ENCODE measurements around the gene TFCP2L1. TPM values are rescaled to one million over a fixed set of nuclear protein-coding genes. Genes with fewer than 3 reads are reported as not detected.
"Not testable (repeated sequence)": the region's sequence is repeated elsewhere in the genome, so short reads cannot be mapped to it uniquely, and the experiment has no call there.

The TFCP2L1 gene
- total RNA-seq, 4 donors from 2014 or later: 0.39 to 1.6 (median 0.46) TPM

GRCh38 chr2:121234144-121234543, 50.9 kb downstream of the TFCP2L1 start:
- Histone ChIP-seq H3K4me1 (peaks cover 0 to 7% (median 0%) of the 10 kb centered on the region in 4 donors), H3K4me3 (no peak overlapping the region), H3K36me3 (no peaks in the 10 kb centered on the region), H3K27me3 (peaks cover 0 to 37% (median 0%) of the 10 kb centered on the region in 4 donors), H3K27ac (replicated peaks in 1 of 4) (no peak overlapping the region), H3K9me3 (no peaks in the 10 kb centered on the region)
- TF ChIP-seq POLR2A (IDR thresholded peaks at IDR 0.05; ENCODE audit: low read depth) (no peak), EP300 (IDR thresholded peaks at IDR 0.05) (no peak), POLR2AphosphoS5 (IDR thresholded peaks at IDR 0.05) (no peak)
- TF ChIP-seq, protein P1, sequence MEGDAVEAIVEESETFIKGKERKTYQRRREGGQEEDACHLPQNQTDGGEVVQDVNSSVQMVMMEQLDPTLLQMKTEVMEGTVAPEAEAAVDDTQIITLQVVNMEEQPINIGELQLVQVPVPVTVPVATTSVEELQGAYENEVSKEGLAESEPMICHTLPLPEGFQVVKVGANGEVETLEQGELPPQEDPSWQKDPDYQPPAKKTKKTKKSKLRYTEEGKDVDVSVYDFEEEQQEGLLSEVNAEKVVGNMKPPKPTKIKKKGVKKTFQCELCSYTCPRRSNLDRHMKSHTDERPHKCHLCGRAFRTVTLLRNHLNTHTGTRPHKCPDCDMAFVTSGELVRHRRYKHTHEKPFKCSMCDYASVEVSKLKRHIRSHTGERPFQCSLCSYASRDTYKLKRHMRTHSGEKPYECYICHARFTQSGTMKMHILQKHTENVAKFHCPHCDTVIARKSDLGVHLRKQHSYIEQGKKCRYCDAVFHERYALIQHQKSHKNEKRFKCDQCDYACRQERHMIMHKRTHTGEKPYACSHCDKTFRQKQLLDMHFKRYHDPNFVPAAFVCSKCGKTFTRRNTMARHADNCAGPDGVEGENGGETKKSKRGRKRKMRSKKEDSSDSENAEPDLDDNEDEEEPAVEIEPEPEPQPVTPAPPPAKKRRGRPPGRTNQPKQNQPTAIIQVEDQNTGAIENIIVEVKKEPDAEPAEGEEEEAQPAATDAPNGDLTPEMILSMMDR (IDR thresholded peaks at IDR 0.05): no peak
- 56% methylated on average over 7 of the region's 7 CpGs for WGBS
- intact Hi-C loops (cut with DNase I): no loop called here
- no peak for DNase-seq (ENCODE audit: extremely low spot score)

DNA sequence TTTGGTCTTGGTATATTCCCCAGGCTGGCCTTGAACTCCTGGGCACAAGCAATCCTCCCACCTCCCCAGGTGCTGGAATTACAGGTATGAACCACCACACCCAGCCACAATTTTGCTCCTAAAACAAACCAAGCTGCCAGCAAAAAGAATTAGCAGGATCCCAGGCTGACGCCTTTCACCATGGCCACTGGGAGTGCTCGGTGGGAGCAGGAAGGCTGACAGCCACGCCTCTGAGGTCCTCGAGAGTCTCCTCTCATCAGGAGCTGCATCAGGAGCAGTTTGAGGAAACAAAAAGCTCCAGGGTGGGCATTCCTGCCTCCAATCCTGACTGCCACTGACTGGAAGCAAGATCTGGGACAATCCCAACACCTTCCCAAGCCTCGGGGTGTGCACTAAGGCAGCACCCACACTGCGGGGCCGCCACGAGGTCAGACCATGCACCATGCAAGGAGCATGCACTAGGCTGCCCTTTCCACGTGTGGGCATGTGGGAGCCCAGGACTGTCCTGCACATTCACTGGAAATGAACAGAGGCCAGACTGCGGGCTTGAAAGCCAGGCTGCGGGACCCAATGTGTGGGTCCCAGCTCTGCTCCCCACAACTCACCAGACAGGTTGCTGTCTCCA, 51.4 kb downstream of the TFCP2L1 start:
- Histone ChIP-seq H3K27me3 (peaks cover 0 to 33% (median 0%) of the 10 kb centered on the region in 4 donors), H3K4me3 (no peak overlapping the region), H3K9me3 (no peaks in the 10 kb centered on the region), H3K4me1 (peaks cover 0 to 7% (median 0%) of the 10 kb centered on the region in 4 donors), H3K36me3 (no peaks in the 10 kb centered on the region), H3K27ac (replicated peaks in 1 of 4) (no peak overlapping the region)
- TF ChIP-seq EP300 (IDR thresholded peaks at IDR 0.05): no peak
- TF ChIP-seq POLR2AphosphoS5 (IDR thresholded peaks at IDR 0.05): no peak
- TF ChIP-seq, protein P1 (IDR thresholded peaks at IDR 0.05): no peak
- no peak for TF ChIP-seq POLR2A (IDR thresholded peaks at IDR 0.05; ENCODE audit: low read depth)
- intact Hi-C loops (cut with DNase I): no loop called here
- no peak for DNase-seq (ENCODE audit: extremely low spot score)
- WGBS: 59% methylated on average over 6 of the region's 11 CpGs

- DNase-seq (ENCODE audit: extremely low spot score): no peak
- TF ChIP-seq, protein P1 (IDR thresholded peaks at IDR 0.05): no peak
- TF ChIP-seq POLR2AphosphoS5 (IDR thresholded peaks at IDR 0.05) (no peak), EP300 (IDR thresholded peaks at IDR 0.05) (no peak), POLR2A (IDR thresholded peaks at IDR 0.05; ENCODE audit: low read depth) (no peak)
- WGBS: 83% methylated on average over 6 of the region's 6 CpGs
- H3K4me1 ChIP-seq: peaks cover 0 to 7% (median 0%) of the 10 kb centered on the region in 4 donors
- H3K27me3 ChIP-seq: peaks cover 0 to 33% (median 0%) of the 10 kb centered on the region in 4 donors
- H3K27ac ChIP-seq (replicated peaks in 1 of 4): no peak overlapping the region
- no peaks in the 10 kb centered on the region for H3K36me3 ChIP-seq
- no peak overlapping the region for H3K4me3 ChIP-seq
- intact Hi-C loops (cut with DNase I): no loop called here
- no peaks in the 10 kb centered on the region for H3K9me3 ChIP-seq
Observed at GRCh38 chr2:121232626-121233265, 52.3 kb downstream of the TFCP2L1 start.

- peaks cover 0 to 7% (median 0%) of the 10 kb centered on the region in 4 donors for H3K4me1 ChIP-seq
- H3K27ac ChIP-seq (replicated peaks in 1 of 4): no peak overlapping the region
- no peak for DNase-seq (ENCODE audit: extremely low spot score)
- no peak overlapping the region for H3K4me3 ChIP-seq
- 83% methylated on average over 16 of the region's 17 CpGs for WGBS
- H3K36me3 ChIP-seq: no peaks in the 10 kb centered on the region
- H3K27me3 ChIP-seq: peaks cover 0 to 22% (median 0%) of the 10 kb centered on the region in 4 donors
- TF ChIP-seq EP300 (IDR thresholded peaks at IDR 0.05) (no peak), POLR2A (IDR thresholded peaks at IDR 0.05; ENCODE audit: low read depth) (no peak)
- no peaks in the 10 kb centered on the region for H3K9me3 ChIP-seq
- intact Hi-C loops (cut with DNase I): no loop called here
Observed at GRCh38 chr2:121231385-121232000, 53.5 kb downstream of the TFCP2L1 start.

- 71% methylated on average over 6 of the region's 6 CpGs for WGBS
- H3K9me3 ChIP-seq: no peaks in the 10 kb centered on the region
- H3K27ac ChIP-seq (replicated peaks in 1 of 4): no peak overlapping the region
- DNase-seq (ENCODE audit: extremely low spot score): no peak
- no peaks in the 10 kb centered on the region for H3K36me3 ChIP-seq
- H3K27me3 ChIP-seq: peaks cover 0 to 7% (median 0%) of the 10 kb centered on the region in 4 donors
- no peaks in the 10 kb centered on the region for H3K4me1 ChIP-seq
- H3K4me3 ChIP-seq: no peak overlapping the region
- TF ChIP-seq EP300 (IDR thresholded peaks at IDR 0.05): no peak
- no peak for TF ChIP-seq POLR2AphosphoS5 (IDR thresholded peaks at IDR 0.05)
- no peak for TF ChIP-seq POLR2A (IDR thresholded peaks at IDR 0.05; ENCODE audit: low read depth)
- TF ChIP-seq, protein P1 (IDR thresholded peaks at IDR 0.05): no peak
- intact Hi-C loops (cut with DNase I): no loop called here
Observed at GRCh38 chr2:121228521-121228920, 56.5 kb downstream of the TFCP2L1 start.

DNA sequence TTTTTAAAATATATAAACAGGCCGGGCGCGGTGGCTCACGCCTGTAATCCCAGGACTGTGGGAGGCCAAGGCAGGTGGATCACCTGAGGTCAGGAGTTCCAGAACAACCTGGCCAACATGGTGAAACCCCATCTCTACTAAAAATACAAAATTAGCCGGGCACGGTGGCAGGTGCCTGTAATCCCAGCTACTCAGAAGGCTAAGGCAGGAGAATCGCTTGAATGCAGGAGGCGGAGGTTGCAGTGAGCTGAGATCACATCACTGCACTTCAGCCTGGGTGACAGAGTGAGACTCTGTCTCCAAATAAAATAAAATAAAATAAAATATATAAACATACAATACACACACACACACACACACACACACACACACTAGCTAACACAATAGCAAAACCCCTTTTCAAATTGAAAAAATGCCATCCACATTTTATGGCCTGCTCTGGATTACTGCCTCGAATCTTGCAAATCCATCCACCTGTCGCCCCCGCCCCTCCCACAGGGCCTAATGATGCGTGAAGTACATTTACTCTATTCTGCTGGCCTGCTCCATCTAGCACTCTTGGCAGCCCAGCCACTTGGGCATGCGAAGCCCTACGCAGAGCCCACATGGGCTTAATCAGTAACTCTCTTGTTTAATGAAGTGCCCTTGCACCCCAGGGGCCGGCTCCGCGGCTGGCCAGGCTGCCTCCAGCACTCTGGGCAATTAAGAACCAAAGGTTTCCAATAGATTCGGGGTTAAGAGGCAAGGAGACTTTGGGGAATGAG, 57.4 kb downstream of the TFCP2L1 start:
- H3K36me3 ChIP-seq; H3K4me1 ChIP-seq; DNase-seq (ENCODE audit: extremely low spot score); H3K4me3 ChIP-seq; H3K9me3 ChIP-seq; H3K27ac ChIP-seq (replicated peaks in 1 of 4); H3K27me3 ChIP-seq; intact Hi-C loops (cut with DNase I): not testable (repeated sequence)
- WGBS: 88% methylated on average over 18 of the region's 18 CpGs

- DNase-seq (ENCODE audit: extremely low spot score); H3K27ac ChIP-seq (replicated peaks in 1 of 4); H3K36me3 ChIP-seq; H3K27me3 ChIP-seq; H3K4me1 ChIP-seq; H3K9me3 ChIP-seq; intact Hi-C loops (cut with DNase I); H3K4me3 ChIP-seq: not testable (repeated sequence)
- 93% methylated on average over 26 of the region's 26 CpGs for WGBS
Observed at GRCh38 chr2:121225681-121226080, 59.3 kb downstream of the TFCP2L1 start.

Measured in esophagus muscularis mucosa (tissue), 4 donors.